IPS-NIHi11 (cell line): ENCODE results near the gene MX2.
"Not testable (repeated sequence)": the region's sequence is repeated elsewhere in the genome, so short reads cannot be mapped to it uniquely, and the experiment has no call there.

Source experiments
- DNase-seq: peaks from one replicate; pipeline ENCODE4 v3.0.0; 2012; ENCODE audit warnings: mixed read lengths, low spot score

MX2 gene

GRCh38 chr21:41387042-41387819 is 25.4 kb downstream of the MX2 start:
- no peak for DNase-seq

- DNase-seq: no peak
Observed at GRCh38 chr21:41387824-41388223, 26.0 kb downstream of the MX2 start.

GRCh38 chr21:41388259-41388658 is 26.4 kb downstream of the MX2 start:
- no peak for DNase-seq

GRCh38 chr21:41390043-41390639 is 28.3 kb downstream of the MX2 start:
- DNase-seq: no peak

GRCh38 chr21:41393876-41394465 is 32.1 kb downstream of the MX2 start:
- no peak for DNase-seq

- DNase-seq: peak; percentile 37
Observed at GRCh38 chr21:41396558-41397075, 34.8 kb downstream of the MX2 start.

- DNase-seq: no peak
Observed at GRCh38 chr21:41397471-41397891, 35.7 kb downstream of the MX2 start.

GRCh38 chr21:41398251-41398650 is 36.4 kb downstream of the MX2 start:
- no peak for DNase-seq

GRCh38 chr21:41398831-41399230 is 37.0 kb downstream of the MX2 start:
- DNase-seq: no peak

GRCh38 chr21:41399246-41399800 is 37.5 kb downstream of the MX2 start:
- DNase-seq: no peak

GRCh38 chr21:41402231-41402630 is 40.4 kb downstream of the MX2 start:
- no peak for DNase-seq

- no peak for DNase-seq
Observed at GRCh38 chr21:41402796-41403195, 41.0 kb downstream of the MX2 start.

- DNase-seq: no peak
Observed at GRCh38 chr21:41403331-41403730, 41.5 kb downstream of the MX2 start.

- DNase-seq: no peak
Observed at GRCh38 chr21:41403966-41404365, 42.1 kb downstream of the MX2 start.

- DNase-seq: no peak
Observed at GRCh38 chr21:41405321-41405720, 43.5 kb downstream of the MX2 start.

- no peak for DNase-seq
Observed at GRCh38 chr21:41406340-41406739, 44.5 kb downstream of the MX2 start.

GRCh38 chr21:41407541-41408460 is 46.0 kb downstream of the MX2 start:
- DNase-seq: no peak

- DNase-seq: no peak
Observed at GRCh38 chr21:41410361-41410760, 48.5 kb downstream of the MX2 start.

GRCh38 chr21:41410767-41411448 is 49.1 kb downstream of the MX2 start:
- no peak for DNase-seq

GRCh38 chr21:41411449-41412089 is 49.7 kb downstream of the MX2 start:
- DNase-seq: no peak

GRCh38 chr21:41417505-41417904 is 55.7 kb downstream of the MX2 start:
- DNase-seq: not testable (repeated sequence)
